Astrocyte (in vitro differentiated cells and primary cell): ENCODE measurements around the gene ZNF3.

Experiments
- EZH2 ChIP-seq: IDR thresholded peaks from 2 replicates; pipeline ENCODE4 v1.6.1; 2012; ENCODE audit warnings: mild to moderate bottlenecking, low read length, inconsistent platforms; ENCODE audit not compliant: insufficient read depth
- TF ChIP-seq, protein P1 (sequence below): IDR thresholded peaks from 2 replicates; pipeline ENCODE4 v1.5.1; 2011; ENCODE audit warnings: low read depth, mild to moderate bottlenecking, inconsistent platforms, low read length, moderate library complexity; ENCODE audit not compliant: insufficient read depth

DNA sequence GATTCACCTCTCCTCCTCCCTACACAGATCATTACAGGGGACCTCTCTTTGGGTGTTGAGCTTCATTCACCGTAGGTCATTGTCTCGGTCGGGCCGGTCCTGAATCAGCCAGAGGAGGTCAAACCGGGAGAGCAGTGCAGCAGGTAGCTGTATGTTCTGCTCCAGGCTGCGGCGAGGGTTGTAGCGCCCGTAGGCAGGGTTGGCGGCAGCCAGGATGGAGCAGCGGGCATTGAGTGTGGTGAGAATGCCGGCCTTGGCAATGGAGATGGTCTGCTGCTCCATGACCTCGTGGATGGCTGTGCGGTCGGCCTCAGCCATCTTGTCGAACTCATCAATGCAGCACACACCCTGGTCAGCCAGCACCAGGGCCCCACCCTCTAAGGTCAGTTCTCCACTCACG, 14.2 kb upstream of the ZNF3 start:
- TF ChIP-seq, protein P1, sequence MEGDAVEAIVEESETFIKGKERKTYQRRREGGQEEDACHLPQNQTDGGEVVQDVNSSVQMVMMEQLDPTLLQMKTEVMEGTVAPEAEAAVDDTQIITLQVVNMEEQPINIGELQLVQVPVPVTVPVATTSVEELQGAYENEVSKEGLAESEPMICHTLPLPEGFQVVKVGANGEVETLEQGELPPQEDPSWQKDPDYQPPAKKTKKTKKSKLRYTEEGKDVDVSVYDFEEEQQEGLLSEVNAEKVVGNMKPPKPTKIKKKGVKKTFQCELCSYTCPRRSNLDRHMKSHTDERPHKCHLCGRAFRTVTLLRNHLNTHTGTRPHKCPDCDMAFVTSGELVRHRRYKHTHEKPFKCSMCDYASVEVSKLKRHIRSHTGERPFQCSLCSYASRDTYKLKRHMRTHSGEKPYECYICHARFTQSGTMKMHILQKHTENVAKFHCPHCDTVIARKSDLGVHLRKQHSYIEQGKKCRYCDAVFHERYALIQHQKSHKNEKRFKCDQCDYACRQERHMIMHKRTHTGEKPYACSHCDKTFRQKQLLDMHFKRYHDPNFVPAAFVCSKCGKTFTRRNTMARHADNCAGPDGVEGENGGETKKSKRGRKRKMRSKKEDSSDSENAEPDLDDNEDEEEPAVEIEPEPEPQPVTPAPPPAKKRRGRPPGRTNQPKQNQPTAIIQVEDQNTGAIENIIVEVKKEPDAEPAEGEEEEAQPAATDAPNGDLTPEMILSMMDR: no peak
- no peak for TF ChIP-seq EZH2
